Keratinocyte (primary cell): Measurements from ENCODE around the gene SEL1L2. TPM values are rescaled to one million over a fixed set of nuclear protein-coding genes. Genes with fewer than 3 reads are reported as not detected.

Experiments used
- DNase-seq: peaks from one replicate; pipeline ENCODE4 v3.0.0-alpha.2; 2011; ENCODE audit warnings: low read depth, missing footprints, low spot score
- FAIRE-seq: peaks from 2 replicates; lab custom pipeline; 2011; peaks lifted over from hg19 to GRCh38; lab: Jason Lieb, UNC
- H2AFZ ChIP-seq: 2 replicates; pipeline ENCODE4 v1.6.0; 2012; ENCODE audit warnings: low read length, control low read depth, inconsistent platforms; ENCODE audit not compliant: control insufficient read depth
- H3K27ac ChIP-seq: 2 replicates; pipeline ENCODE4 v1.5.1; 2011; ENCODE audit warnings: low read length; ENCODE audit not compliant: control insufficient read depth, insufficient read depth
- H3K27me3 ChIP-seq: 3 replicates; pipeline ENCODE4 v1.6.0; 2011; ENCODE audit warnings: low read length; ENCODE audit not compliant: control insufficient read depth, insufficient read depth; ENCODE audit errors: extremely low read depth
- H3K36me3 ChIP-seq, 2 experiments: 2 replicates in 1 of 2; 3 replicates in 1 of 2; pipeline ENCODE4 v1.5.1; 2011; ENCODE audit warnings: low read length in 2 of 2, mild to moderate bottlenecking in 1 of 2; ENCODE audit not compliant: control insufficient read depth in 2 of 2, insufficient read depth in 2 of 2; ENCODE audit errors: extremely low read depth in 1 of 2
- H3K4me1 ChIP-seq: 3 replicates; pipeline ENCODE4 v1.5.1; 2011; ENCODE audit warnings: low read length; ENCODE audit not compliant: control insufficient read depth, insufficient read depth; ENCODE audit errors: extremely low read depth
- H3K4me2 ChIP-seq: 3 replicates; pipeline ENCODE4 v1.6.0; 2011; ENCODE audit warnings: low read depth, low read length; ENCODE audit not compliant: control insufficient read depth, insufficient read depth; ENCODE audit errors: extremely low read depth
- H3K4me3 ChIP-seq, 3 experiments: fragments of 200-600 bp in 1 of 3; sonication (generic) in 1 of 3; 2 replicates in 2 of 3; 3 replicates in 1 of 3; pipeline ENCODE4 v1.5.1; 2011 to 2016; ENCODE audit warnings: low read length in 3 of 3, mild to moderate bottlenecking in 3 of 3, control low read depth in 2 of 3, inconsistent platforms in 1 of 3, low read depth in 1 of 3, mixed read lengths in 1 of 3, mixed run types in 1 of 3, moderate library complexity in 1 of 3; ENCODE audit not compliant: control insufficient read depth in 2 of 3, insufficient read depth in 2 of 3; ENCODE audit errors: extremely low read depth in 1 of 3
- H3K79me2 ChIP-seq: 2 replicates; pipeline ENCODE4 v1.6.0; 2012; ENCODE audit warnings: low read length; ENCODE audit not compliant: control insufficient read depth, insufficient read depth
- H3K9ac ChIP-seq: 3 replicates; pipeline ENCODE4 v1.6.0; 2011; ENCODE audit warnings: low read length; ENCODE audit not compliant: control insufficient read depth, insufficient read depth; ENCODE audit errors: extremely low read depth
- H3K9me1 ChIP-seq: 3 replicates; pipeline ENCODE4 v1.6.0; 2011; ENCODE audit warnings: low read length; ENCODE audit not compliant: control insufficient read depth, insufficient read depth; ENCODE audit errors: extremely low read depth
- H3K9me3 ChIP-seq: 2 replicates; pipeline ENCODE4 v1.5.1; 2012; ENCODE audit warnings: low read depth, low read length; ENCODE audit not compliant: control insufficient read depth
- H4K20me1 ChIP-seq: 3 replicates; pipeline ENCODE4 v1.6.0; 2011; ENCODE audit warnings: low read length; ENCODE audit not compliant: control insufficient read depth, insufficient read depth; ENCODE audit errors: extremely low read depth
- EZH2 ChIP-seq: IDR thresholded peaks from one replicate; pipeline ENCODE4 v1.6.1; 2012; ENCODE audit warnings: inconsistent platforms, mild to moderate bottlenecking, low read length, moderate library complexity
- dilution Hi-C: fragments of 300-500 bp; cut with MboI; formaldehyde crosslinking; loops from one replicate; pipeline ENCODE4 v1.7.0; 2020; ENCODE audit warnings: low sequenced_read_pairs; ENCODE audit not compliant: extremely low pct_ligation_motif_present
- polyA plus RNA-seq, 5 experiments: library from polyadenylated mRNA; depleted of rRNA in 3 of 5; stranded (reverse) in 3 of 5; stranded (forward) in 1 of 5; unstranded in 1 of 5; fragments of >200 nt; gene quantifications; 1 replicate in 1 of 5; 2 replicates in 3 of 5; 3 replicates in 1 of 5; pipeline versions ENCODE4 v1.2.1 to v1.2.3, GENCODE V29; 2011 to 2012; ENCODE audit warnings: missing spikeins in 2 of 5, low read depth in 1 of 5, low replicate concordance in 1 of 5
- TF ChIP-seq, protein P1 (sequence below), 3 experiments: IDR thresholded peaks in 1 of 3; conservative IDR thresholded peaks in 1 of 3; optimal IDR thresholded peaks in 1 of 3; 2 replicates in 2 of 3; 3 replicates in 1 of 3; pipeline versions ENCODE3 to v1.5.1; 2011; ENCODE audit warnings: low read length in 3 of 3, mild to moderate bottlenecking in 3 of 3, moderate library complexity in 2 of 3, control low read depth in 1 of 3, inconsistent platforms in 1 of 3; ENCODE audit not compliant: insufficient read depth in 2 of 3; ENCODE audit errors: extremely low read depth in 1 of 3

The SEL1L2 gene
- polyA plus RNA-seq, 1 donor (not counting 4 experiments of a cell fraction or from before 2014, with no cell fraction given): not detected

GRCh38 chr20:13984211-13984610, 6.2 kb downstream of the SEL1L2 start:
- H3K4me2 ChIP-seq: no peak overlapping the region
- no peak for FAIRE-seq
- DNase-seq: no peak

GRCh38 chr20:13960525-13960924, 29.9 kb downstream of the SEL1L2 start:
- no peak for DNase-seq

More at GRCh38 chr20:13984211-13984610, 6.2 kb downstream of the SEL1L2 start:
- Histone ChIP-seq H3K36me3 (no peaks in the 10 kb centered on the region), H3K9ac (no peak overlapping the region), H3K9me1 (no peaks in the 10 kb centered on the region), H4K20me1 (no peaks in the 10 kb centered on the region), H3K4me3 (no peak overlapping the region), H3K79me2 (no peaks in the 10 kb centered on the region), H3K9me3 (no peaks in the 10 kb centered on the region), H3K4me1 (no peaks in the 10 kb centered on the region), H2AFZ (no peak overlapping the region), H3K27me3 (no peaks in the 10 kb centered on the region), H3K27ac (no peak overlapping the region)
- dilution Hi-C loops: no loop called here
- TF ChIP-seq, protein P1, sequence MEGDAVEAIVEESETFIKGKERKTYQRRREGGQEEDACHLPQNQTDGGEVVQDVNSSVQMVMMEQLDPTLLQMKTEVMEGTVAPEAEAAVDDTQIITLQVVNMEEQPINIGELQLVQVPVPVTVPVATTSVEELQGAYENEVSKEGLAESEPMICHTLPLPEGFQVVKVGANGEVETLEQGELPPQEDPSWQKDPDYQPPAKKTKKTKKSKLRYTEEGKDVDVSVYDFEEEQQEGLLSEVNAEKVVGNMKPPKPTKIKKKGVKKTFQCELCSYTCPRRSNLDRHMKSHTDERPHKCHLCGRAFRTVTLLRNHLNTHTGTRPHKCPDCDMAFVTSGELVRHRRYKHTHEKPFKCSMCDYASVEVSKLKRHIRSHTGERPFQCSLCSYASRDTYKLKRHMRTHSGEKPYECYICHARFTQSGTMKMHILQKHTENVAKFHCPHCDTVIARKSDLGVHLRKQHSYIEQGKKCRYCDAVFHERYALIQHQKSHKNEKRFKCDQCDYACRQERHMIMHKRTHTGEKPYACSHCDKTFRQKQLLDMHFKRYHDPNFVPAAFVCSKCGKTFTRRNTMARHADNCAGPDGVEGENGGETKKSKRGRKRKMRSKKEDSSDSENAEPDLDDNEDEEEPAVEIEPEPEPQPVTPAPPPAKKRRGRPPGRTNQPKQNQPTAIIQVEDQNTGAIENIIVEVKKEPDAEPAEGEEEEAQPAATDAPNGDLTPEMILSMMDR (optimal IDR thresholded peaks at IDR 0.05 in 1 of 3, IDR thresholded peaks at IDR 0.05 in 1 of 3, conservative IDR thresholded peaks at IDR 0.05 in 1 of 3; ENCODE audit: extremely low read depth in 1 of 3, insufficient read depth in 2 of 3, low read length in 3 of 3): no peak
- no peak for TF ChIP-seq EZH2

More at GRCh38 chr20:13960525-13960924, 29.9 kb downstream of the SEL1L2 start:
- dilution Hi-C loops: no loop called here
- Histone ChIP-seq H4K20me1 (no peaks in the 10 kb centered on the region), H3K4me2 (no peak overlapping the region), H3K4me3 (no peak overlapping the region), H3K4me1 (no peaks in the 10 kb centered on the region), H3K9me3 (no peaks in the 10 kb centered on the region), H3K9me1 (no peaks in the 10 kb centered on the region), H3K27ac (no peak overlapping the region), H3K79me2 (no peaks in the 10 kb centered on the region), H2AFZ (no peak overlapping the region), H3K36me3 (no peaks in the 10 kb centered on the region), H3K27me3 (no peaks in the 10 kb centered on the region), H3K9ac (no peak overlapping the region)
- FAIRE-seq: no peak
- TF ChIP-seq, protein P1 (optimal IDR thresholded peaks at IDR 0.05 in 1 of 3, IDR thresholded peaks at IDR 0.05 in 1 of 3, conservative IDR thresholded peaks at IDR 0.05 in 1 of 3; ENCODE audit: extremely low read depth in 1 of 3, insufficient read depth in 2 of 3, low read length in 3 of 3): no peak
- no peak for TF ChIP-seq EZH2
